Measurements from ENCODE around the gene TBX2.

DNA sequence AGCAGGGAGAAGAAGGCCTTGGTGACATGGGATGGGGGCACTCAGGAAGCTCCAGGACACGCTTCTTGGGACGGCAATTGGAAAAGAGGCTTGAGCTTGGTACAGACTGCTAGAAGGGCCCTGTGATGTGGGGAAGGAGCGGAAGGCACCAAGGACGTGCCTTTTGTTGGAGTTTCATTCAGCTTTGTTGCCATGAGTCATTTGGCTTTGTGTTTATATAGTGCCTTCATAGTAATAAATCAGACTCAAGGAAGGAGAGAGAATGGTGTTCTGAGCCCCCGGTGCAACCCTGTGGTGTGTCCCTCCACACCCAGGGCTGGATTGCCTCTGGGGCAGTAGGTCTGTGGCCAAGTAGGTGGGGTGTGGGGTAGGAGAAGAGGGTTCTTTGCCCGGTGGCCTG is 45.2 kb downstream of the TBX2 start:
- TF ChIP-seq, protein P1, sequence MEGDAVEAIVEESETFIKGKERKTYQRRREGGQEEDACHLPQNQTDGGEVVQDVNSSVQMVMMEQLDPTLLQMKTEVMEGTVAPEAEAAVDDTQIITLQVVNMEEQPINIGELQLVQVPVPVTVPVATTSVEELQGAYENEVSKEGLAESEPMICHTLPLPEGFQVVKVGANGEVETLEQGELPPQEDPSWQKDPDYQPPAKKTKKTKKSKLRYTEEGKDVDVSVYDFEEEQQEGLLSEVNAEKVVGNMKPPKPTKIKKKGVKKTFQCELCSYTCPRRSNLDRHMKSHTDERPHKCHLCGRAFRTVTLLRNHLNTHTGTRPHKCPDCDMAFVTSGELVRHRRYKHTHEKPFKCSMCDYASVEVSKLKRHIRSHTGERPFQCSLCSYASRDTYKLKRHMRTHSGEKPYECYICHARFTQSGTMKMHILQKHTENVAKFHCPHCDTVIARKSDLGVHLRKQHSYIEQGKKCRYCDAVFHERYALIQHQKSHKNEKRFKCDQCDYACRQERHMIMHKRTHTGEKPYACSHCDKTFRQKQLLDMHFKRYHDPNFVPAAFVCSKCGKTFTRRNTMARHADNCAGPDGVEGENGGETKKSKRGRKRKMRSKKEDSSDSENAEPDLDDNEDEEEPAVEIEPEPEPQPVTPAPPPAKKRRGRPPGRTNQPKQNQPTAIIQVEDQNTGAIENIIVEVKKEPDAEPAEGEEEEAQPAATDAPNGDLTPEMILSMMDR (IDR thresholded peaks at IDR 0.05; ENCODE audit: poor library complexity), result no peak
- no peak for TF ChIP-seq EZH2 (IDR thresholded peaks at IDR 0.05; ENCODE audit: borderline replicate concordance)
- TF ChIP-seq EZH2phosphoT487 (IDR thresholded peaks at IDR 0.05; ENCODE audit: low read depth, severe bottlenecking, unreplicated experiment), result no peak
